HG03558 (cell line): Measurements from ENCODE around the gene AGTRAP.

Source experiments
- ATAC-seq: cut with Tn5 transposase; IDR thresholded peaks from one replicate; pipeline ENCODE4 v1.9.1; 2021; ENCODE audit warnings: moderate number of reproducible peaks; ENCODE audit not compliant: unreplicated experiment; ENCODE audit errors: extremely low read depth

AGTRAP gene

GRCh38 chr1:11731691-11732283 is 4.1 kb upstream of the AGTRAP start:
- no peak for ATAC-seq

GRCh38 chr1:11733306-11733705 is 2.6 kb upstream of the AGTRAP start:
- no peak for ATAC-seq

GRCh38 chr1:11735531-11735853 is 444 bp upstream of the AGTRAP start:
- ATAC-seq: no peak

- ATAC-seq: no peak
Measured at GRCh38 chr1:11736746-11737639, 1.1 kb downstream of the AGTRAP start.

GRCh38 chr1:11738096-11738495 is 2.2 kb downstream of the AGTRAP start:
- ATAC-seq: no peak

GRCh38 chr1:11738783-11739182 is 2.8 kb downstream of the AGTRAP start:
- no peak for ATAC-seq

- ATAC-seq: no peak
Measured at GRCh38 chr1:11740258-11741192, 4.6 kb downstream of the AGTRAP start.

GRCh38 chr1:11741482-11741881 is 5.5 kb downstream of the AGTRAP start:
- no peak for ATAC-seq

- ATAC-seq: no peak
Measured at GRCh38 chr1:11741919-11742558, 6.1 kb downstream of the AGTRAP start.

- no peak for ATAC-seq
Measured at GRCh38 chr1:11744287-11744686, 8.4 kb downstream of the AGTRAP start.

GRCh38 chr1:11746092-11746491 is 10.2 kb downstream of the AGTRAP start:
- no peak for ATAC-seq

GRCh38 chr1:11746795-11747487 is 11.0 kb downstream of the AGTRAP start:
- ATAC-seq: no peak

- ATAC-seq: no peak
Measured at GRCh38 chr1:11748294-11749202, 12.6 kb downstream of the AGTRAP start.

GRCh38 chr1:11749203-11749689 is 13.3 kb downstream of the AGTRAP start:
- ATAC-seq: no peak

GRCh38 chr1:11749996-11750395 is 14.1 kb downstream of the AGTRAP start:
- ATAC-seq: no peak

- ATAC-seq: no peak
Measured at GRCh38 chr1:11751087-11751486, 15.2 kb downstream of the AGTRAP start.

GRCh38 chr1:11752359-11753088 is 16.6 kb downstream of the AGTRAP start:
- no peak for ATAC-seq
